ENCODE data around the gene DDRGK1. TPM values are rescaled to one million over a fixed set of nuclear protein-coding genes. Genes with fewer than 3 reads are reported as not detected.

DDRGK1 gene
- total RNA-seq, 1 experiment from 2014 or later: 97.7 TPM

- no peaks in the 10 kb centered on the region for H3K9me3 ChIP-seq (ENCODE audit: low read length)
- intact Hi-C loops (cut with micrococcal nuclease): no loop called here
- H4K20me1 ChIP-seq (ENCODE audit: low read length): no peaks in the 10 kb centered on the region
- peak; percentile 72 for DNase-seq
- H3K9me2 ChIP-seq (replicated peaks; ENCODE audit: low read length): no peaks in the 10 kb centered on the region
- H3K27me3 ChIP-seq (ENCODE audit: low read length): no peaks in the 10 kb centered on the region
- H3F3A ChIP-seq (ENCODE audit: low read length, unreplicated experiment): no peaks in the 10 kb centered on the region
- H3K4me1 ChIP-seq (ENCODE audit: insufficient read depth, low read length): peaks cover 39% of the 10 kb centered on the region
- peak within 1 kb of the TSS; percentile 92 for H3K4me3 ChIP-seq (ENCODE audit: low read length)
- H3K9ac ChIP-seq (ENCODE audit: low read length): peak within 1 kb of the TSS; percentile 59
- CTCF ChIA-PET: no interaction called here
- H3K27ac ChIP-seq (ENCODE audit: low read length): no peak within 1 kb of the TSS
- 0 out of 2 replicates have a peak, but pooled peaks cover 9% of the 10 kb centered on the region for H3K79me2 ChIP-seq (ENCODE audit: low read length)
- ATAC-seq: peak; percentile 65
- TF ChIP-seq CTCF (conservative IDR thresholded peaks at IDR 0.05; ENCODE audit: low read depth, low read length) (no peak), EZH2 (IDR thresholded peaks at IDR 0.05; ENCODE audit: low read length, unreplicated experiment) (no peak)
- peak within 1 kb of the TSS; percentile 98 for H3K4me2 ChIP-seq (ENCODE audit: low read length)
- BruUV-seq (replicated peaks): no TSS peak
- no peaks in the 10 kb centered on the region for H3K36me3 ChIP-seq (ENCODE audit: low read depth, low read length)
- POLR2A ChIA-PET (ENCODE audit: unreplicated experiment): interaction anchor here (0.5 to 2.0 kb wide), 7 partner anchors 12 to 179 kb away, joined by 3 to 18 read pairs (median 4); no protein-coding TSS in a partner anchor
- peak within 1 kb of the TSS; percentile 99 for H2AFZ ChIP-seq (ENCODE audit: low read length)
Observed at GRCh38 chr20:3239026-3239866, 34.8 kb upstream of the DDRGK1 start, which contains the start of gene SLC4A11. TSS of gene SLC4A11 (minus strand) at chr20:3239190. CDS start at chr20:3239137, 53 bp downstream.

GRCh38 chr20:3238616-3239025 is 34.1 kb upstream of the DDRGK1 start:
- Histone ChIP-seq H3K9me3 (ENCODE audit: low read length) (no peaks in the 10 kb centered on the region), H3K9ac (ENCODE audit: low read length) (peak overlapping the region; percentile 59; the same call in 1 of the 2 replicates), H4K20me1 (ENCODE audit: low read length) (no peaks in the 10 kb centered on the region), H3K4me2 (ENCODE audit: low read length) (peak overlapping the region; percentile 98), H2AFZ (ENCODE audit: low read length) (peak overlapping the region; percentile 99), H3K27ac (ENCODE audit: low read length) (no peak overlapping the region), H3K9me2 (replicated peaks; ENCODE audit: low read length) (no peaks in the 10 kb centered on the region), H3K4me3 (ENCODE audit: low read length) (peak overlapping the region; percentile 92), H3F3A (ENCODE audit: low read length, unreplicated experiment) (no peaks in the 10 kb centered on the region), H3K4me1 (ENCODE audit: insufficient read depth, low read length) (peaks cover 39% of the 10 kb centered on the region), H3K79me2 (ENCODE audit: low read length) (0 out of 2 replicates have a peak, but pooled peaks cover 9% of the 10 kb centered on the region), H3K36me3 (ENCODE audit: low read depth, low read length) (peaks cover under 1% of the 10 kb centered on the region; the same call in 1 of the 2 replicates), H3K27me3 (ENCODE audit: low read length) (no peaks in the 10 kb centered on the region)
- BruUV-seq (replicated peaks): no TSS peak
- ChIA-PET CTCF (interaction anchor here (0.5 kb wide), 1 partner anchor 20 kb away, joined by 5 read pairs; no protein-coding TSS in a partner anchor), POLR2A (ENCODE audit: unreplicated experiment) (interaction anchor here (0.6 to 2.0 kb wide), 2 partner anchors 13 to 16 kb away, joined by 4 to 18 read pairs; no protein-coding TSS in a partner anchor)
- ATAC-seq: peak; percentile 23
- DNase-seq: peak; percentile 51
- intact Hi-C loops (cut with micrococcal nuclease): no loop called here
- TF ChIP-seq EZH2 (IDR thresholded peaks at IDR 0.05; ENCODE audit: low read length, unreplicated experiment) (no peak), CTCF (conservative IDR thresholded peaks at IDR 0.05; ENCODE audit: low read depth, low read length) (no peak), EZH2phosphoT487 (IDR thresholded peaks at IDR 0.05; ENCODE audit: borderline replicate concordance, low read length) (no peak)
